Smooth muscle cell (in vitro differentiated cells): Measurements from ENCODE around the gene NLRC3. TPM values are rescaled to one million over a fixed set of nuclear protein-coding genes. Genes with fewer than 3 reads are reported as not detected.

ENCODE experiments used
- DNase-seq: peaks from one replicate; lab custom pipeline; 2025; ENCODE audit not compliant: unreplicated experiment; lab: John Stamatoyannopoulos, UW
- H2AFZ ChIP-seq: fragments of 200-600 bp; sonication (generic); 2 replicates; pipeline ENCODE4 v1.6.0; 2016; ENCODE audit warnings: antibody characterized with exemption, low read depth, mild to moderate bottlenecking
- H3F3A ChIP-seq: fragments of 200-600 bp; sonication (generic); 2 replicates; pipeline ENCODE4 v1.6.0; 2017; ENCODE audit warnings: antibody characterized with exemption, low read depth
- H3K27ac ChIP-seq: fragments of 200-600 bp; sonication (generic); 2 replicates; pipeline ENCODE4 v1.5.1; 2016; ENCODE audit warnings: low read depth, mild to moderate bottlenecking
- H3K27me3 ChIP-seq: fragments of 200-600 bp; sonication (generic); 2 replicates; pipeline ENCODE4 v1.6.1; 2016; ENCODE audit warnings: low read depth, mild to moderate bottlenecking
- H3K36me3 ChIP-seq: fragments of 200-600 bp; sonication (generic); 2 replicates; pipeline ENCODE4 v1.5.1; 2016; ENCODE audit warnings: low read depth
- H3K4me1 ChIP-seq: fragments of 200-600 bp; sonication (generic); 2 replicates; pipeline ENCODE4 v1.5.1; 2016; ENCODE audit warnings: low read depth
- H3K4me2 ChIP-seq: fragments of 200-600 bp; sonication (generic); 2 replicates; pipeline ENCODE4 v1.6.0; 2016; ENCODE audit warnings: mild to moderate bottlenecking
- H3K4me3 ChIP-seq: fragments of 200-600 bp; sonication (generic); 2 replicates; pipeline ENCODE4 v1.5.1; 2016; ENCODE audit warnings: mild to moderate bottlenecking
- H3K79me2 ChIP-seq: fragments of 200-600 bp; sonication (generic); 2 replicates; pipeline ENCODE4 v1.6.0; 2016; ENCODE audit warnings: low read depth, mild to moderate bottlenecking
- H3K9ac ChIP-seq: fragments of 200-600 bp; sonication (generic); 2 replicates; pipeline ENCODE4 v1.6.0; 2016; ENCODE audit warnings: low read depth
- H3K9me3 ChIP-seq: fragments of 200-600 bp; sonication (generic); replicated peaks from 2 replicates; pipeline ENCODE4 v1.5.1; 2016; ENCODE audit warnings: low read depth
- H4K20me1 ChIP-seq: fragments of 200-600 bp; sonication (generic); 2 replicates; pipeline ENCODE4 v1.6.0; 2016; ENCODE audit warnings: low read depth
- WGBS: methylation state at CpG from one replicate; pipeline ENCODE4 v1.1.7; 2016; ENCODE audit warnings: low lambda C conversion rate; 5-methylcytosine and 5-hydroxymethylcytosine counted together
- polyA plus RNA-seq: library from polyadenylated mRNA; unstranded; fragments of >200 nt; fragmentation: Nextera tagmentation; extraction: Ambion mirVana; gene quantifications from 2 replicates; pipeline ENCODE4 v1.2.1, GENCODE V29; 2016
- total RNA-seq: library from RNA; depleted of rRNA; stranded (reverse); fragments of >200 nt; gene quantifications from 2 replicates; pipeline ENCODE4 v1.2.3, GENCODE V29; 2014
- TF ChIP-seq, protein P1 (sequence below): fragments of 200-600 bp; sonication (generic); IDR thresholded peaks from 2 replicates; pipeline ENCODE4 v1.5.1; 2017; ENCODE audit warnings: borderline replicate concordance, mild to moderate bottlenecking, antibody characterized with exemption; ENCODE audit not compliant: insufficient read depth, poor library complexity, severe bottlenecking

Gene NLRC3
- total and polyA plus RNA-seq, 2 experiments from 2014 or later = 0.02 TPM; not detected in 1

DNA sequence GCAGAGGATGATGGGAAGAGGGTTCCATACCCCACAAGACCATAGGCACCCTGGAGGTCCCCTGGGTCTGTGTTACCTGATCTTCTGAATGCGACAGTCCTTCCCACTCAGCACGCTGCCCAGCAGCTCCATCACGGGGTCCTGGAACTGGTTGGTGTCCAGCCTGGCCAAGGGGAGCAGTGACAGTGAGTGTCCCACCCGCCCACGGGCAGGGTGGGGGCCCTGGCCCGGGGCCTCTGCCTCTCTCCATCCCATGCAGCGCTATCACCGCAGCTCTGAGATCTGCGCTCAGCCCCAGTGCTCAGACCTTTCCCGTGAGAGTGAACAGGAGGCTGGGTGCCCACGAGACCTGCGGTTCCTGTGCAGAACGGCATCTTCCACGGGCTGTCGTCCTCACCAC is 15.6 kb downstream of the NLRC3 start:
- Histone ChIP-seq H3K4me3 (no peak overlapping the region), H3K9me3 (no peaks in the 10 kb centered on the region), H3K4me1 (no peaks in the 10 kb centered on the region), H3K79me2 (no peaks in the 10 kb centered on the region), H3K27me3 (no peaks in the 10 kb centered on the region), H3K36me3 (no peaks in the 10 kb centered on the region), H4K20me1 (no peaks in the 10 kb centered on the region), H3K27ac (no peak overlapping the region), H3F3A (no peaks in the 10 kb centered on the region), H3K4me2 (no peak overlapping the region), H3K9ac (no peak overlapping the region), H2AFZ (no peak overlapping the region)
- WGBS = 94% methylated on average over 15 of the region's 15 CpGs
- TF ChIP-seq, protein P1, sequence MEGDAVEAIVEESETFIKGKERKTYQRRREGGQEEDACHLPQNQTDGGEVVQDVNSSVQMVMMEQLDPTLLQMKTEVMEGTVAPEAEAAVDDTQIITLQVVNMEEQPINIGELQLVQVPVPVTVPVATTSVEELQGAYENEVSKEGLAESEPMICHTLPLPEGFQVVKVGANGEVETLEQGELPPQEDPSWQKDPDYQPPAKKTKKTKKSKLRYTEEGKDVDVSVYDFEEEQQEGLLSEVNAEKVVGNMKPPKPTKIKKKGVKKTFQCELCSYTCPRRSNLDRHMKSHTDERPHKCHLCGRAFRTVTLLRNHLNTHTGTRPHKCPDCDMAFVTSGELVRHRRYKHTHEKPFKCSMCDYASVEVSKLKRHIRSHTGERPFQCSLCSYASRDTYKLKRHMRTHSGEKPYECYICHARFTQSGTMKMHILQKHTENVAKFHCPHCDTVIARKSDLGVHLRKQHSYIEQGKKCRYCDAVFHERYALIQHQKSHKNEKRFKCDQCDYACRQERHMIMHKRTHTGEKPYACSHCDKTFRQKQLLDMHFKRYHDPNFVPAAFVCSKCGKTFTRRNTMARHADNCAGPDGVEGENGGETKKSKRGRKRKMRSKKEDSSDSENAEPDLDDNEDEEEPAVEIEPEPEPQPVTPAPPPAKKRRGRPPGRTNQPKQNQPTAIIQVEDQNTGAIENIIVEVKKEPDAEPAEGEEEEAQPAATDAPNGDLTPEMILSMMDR = no peak
- DNase-seq = no peak

DNA sequence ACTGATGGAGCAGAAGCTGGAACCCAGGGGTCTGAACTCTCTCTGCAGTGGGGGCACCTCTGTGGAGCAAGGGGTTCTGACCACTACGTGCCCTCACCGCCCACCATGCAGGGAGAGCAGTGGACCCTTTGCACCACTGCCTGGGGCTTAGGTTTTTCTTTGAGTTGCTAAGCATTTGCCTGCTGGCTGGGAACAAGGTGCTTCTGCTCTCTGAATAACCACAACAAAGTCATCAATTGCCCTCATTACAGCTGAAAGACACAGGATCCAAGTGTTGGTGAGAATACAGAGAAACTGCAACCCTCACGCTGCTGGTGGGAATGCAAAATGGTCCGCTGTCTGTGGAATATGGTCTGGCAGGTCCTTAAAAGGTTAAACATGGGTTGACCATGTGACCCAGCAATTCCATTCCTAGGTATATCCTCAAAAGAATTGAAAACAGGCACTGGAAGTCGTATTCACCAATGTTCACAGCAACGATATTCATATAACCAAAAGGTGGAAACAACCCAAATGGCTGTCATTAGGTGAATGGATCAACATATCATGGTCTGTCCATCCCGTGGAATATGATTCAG is 22.8 kb downstream of the NLRC3 start:
- H3K79me2 ChIP-seq = no peaks in the 10 kb centered on the region
- WGBS = 70% methylated on average over 7 of the region's 7 CpGs
- DNase-seq = no peak
- no peaks in the 10 kb centered on the region for H4K20me1 ChIP-seq
- no peak overlapping the region for H2AFZ ChIP-seq
- peaks cover 7% of the 10 kb centered on the region for H3K4me1 ChIP-seq
- no peak overlapping the region for H3K4me3 ChIP-seq
- H3K27me3 ChIP-seq = no peaks in the 10 kb centered on the region
- TF ChIP-seq, protein P1 = no peak
- H3K4me2 ChIP-seq = no peak overlapping the region
- no peaks in the 10 kb centered on the region for H3K9me3 ChIP-seq
- no peak overlapping the region for H3K9ac ChIP-seq
- H3K36me3 ChIP-seq = no peaks in the 10 kb centered on the region
- H3K27ac ChIP-seq = no peak overlapping the region
- H3F3A ChIP-seq = no peaks in the 10 kb centered on the region

DNA sequence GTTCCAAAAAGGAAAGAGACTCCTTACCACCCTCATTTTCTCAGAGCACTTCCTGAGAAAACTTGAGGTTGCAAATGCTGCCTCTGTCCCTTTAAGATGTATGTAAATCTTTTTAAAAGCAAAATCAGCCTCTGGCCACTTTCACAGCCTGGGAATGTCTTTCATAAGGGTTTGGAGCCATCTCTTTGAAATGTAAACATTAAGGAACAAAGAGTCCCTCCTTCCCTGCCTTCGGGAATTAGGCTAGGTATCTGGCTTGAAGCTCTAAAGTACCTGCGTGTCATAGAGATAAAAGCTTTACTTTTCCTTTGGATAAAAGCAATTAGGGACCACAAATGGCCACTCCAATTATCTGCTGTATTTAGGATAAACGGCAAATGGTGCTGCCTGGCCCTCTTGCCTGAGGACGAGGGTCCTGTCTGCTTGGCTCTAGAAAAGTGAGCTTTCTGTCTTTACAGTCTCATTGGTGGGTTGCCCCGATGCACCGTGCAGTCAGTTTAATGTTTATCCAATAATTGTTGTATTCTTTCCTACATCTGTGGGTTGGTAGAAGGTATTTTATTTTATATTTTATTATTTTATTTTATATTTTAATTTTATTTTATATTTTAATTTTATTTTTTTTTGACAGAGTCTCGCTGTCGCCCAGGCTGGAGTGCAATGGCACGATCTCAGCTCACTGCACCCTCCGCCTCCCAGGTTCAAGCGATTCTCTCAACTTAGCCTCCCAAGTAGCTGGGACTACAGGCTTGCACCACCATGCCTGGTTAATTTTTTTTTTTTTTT is 23.9 kb downstream of the NLRC3 start:
- H3K27ac ChIP-seq = no peak overlapping the region
- no peaks in the 10 kb centered on the region for H3F3A ChIP-seq
- H3K9ac ChIP-seq = no peak overlapping the region
- H3K4me3 ChIP-seq = no peak overlapping the region
- TF ChIP-seq, protein P1 = no peak
- no peaks in the 10 kb centered on the region for H3K36me3 ChIP-seq
- H4K20me1 ChIP-seq = no peaks in the 10 kb centered on the region
- H3K9me3 ChIP-seq = no peaks in the 10 kb centered on the region
- no peak overlapping the region for H2AFZ ChIP-seq
- H3K27me3 ChIP-seq = no peaks in the 10 kb centered on the region
- 38% methylated on average over 11 of the region's 11 CpGs for WGBS
- peak overlapping the region; percentile 25 for H3K4me2 ChIP-seq
- no peak for DNase-seq
- H3K4me1 ChIP-seq = peaks cover 7% of the 10 kb centered on the region
- H3K79me2 ChIP-seq = no peaks in the 10 kb centered on the region
